HUES6 (cell line): ENCODE measurements around the gene CRIP1.

Experiments used
- H3K27ac ChIP-seq: 2 replicates; pipeline ENCODE4 v1.7.0; 2013; ENCODE audit warnings: low read depth, mild to moderate bottlenecking, low read length, inconsistent platforms
- H3K27me3 ChIP-seq: 2 replicates; pipeline ENCODE4 v1.6.1; 2013; ENCODE audit warnings: low read length; ENCODE audit not compliant: control insufficient read depth, insufficient read depth
- H3K36me3 ChIP-seq: 2 replicates; pipeline ENCODE4 v1.6.1; 2013; ENCODE audit warnings: low read length; ENCODE audit not compliant: control insufficient read depth, insufficient read depth
- H3K4me1 ChIP-seq: 2 replicates; pipeline ENCODE4 v1.6.1; 2013; ENCODE audit warnings: low read length; ENCODE audit not compliant: control insufficient read depth, insufficient read depth
- H3K4me3 ChIP-seq: 2 replicates; pipeline ENCODE4 v1.5.1; 2013; ENCODE audit warnings: low read depth, low read length
- H3K9ac ChIP-seq: one replicate; pipeline ENCODE4 v1.6.1; 2013; ENCODE audit warnings: mild to moderate bottlenecking, low read length
- H3K9me3 ChIP-seq: 2 replicates; pipeline ENCODE4 v1.6.1; 2013; ENCODE audit warnings: low read depth, low read length; ENCODE audit not compliant: control insufficient read depth, insufficient read depth

Gene CRIP1

DNA sequence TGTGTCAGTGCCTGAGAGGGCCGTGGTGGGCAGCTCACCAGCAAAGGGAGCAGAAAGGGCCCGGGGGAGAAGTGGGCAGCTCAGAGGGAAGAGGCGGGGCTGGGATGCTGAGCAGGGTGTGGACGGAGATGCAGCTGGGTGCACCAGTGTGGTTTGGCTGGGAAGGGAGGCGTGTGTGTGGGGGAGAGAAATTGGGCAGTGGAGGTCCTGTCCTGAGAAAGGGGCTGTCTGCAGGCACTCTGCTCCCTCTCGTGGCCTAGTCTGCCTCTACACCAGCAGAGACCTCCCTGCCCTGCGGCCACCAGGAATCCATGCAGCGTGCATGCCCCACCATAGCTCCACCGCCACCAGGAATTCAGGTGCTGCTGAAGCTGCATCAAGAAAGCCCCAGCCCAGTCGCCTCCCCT is 46.1 kb downstream of the CRIP1 start:
- Histone ChIP-seq H3K9ac (no peak overlapping the region), H3K27me3 (peaks cover 15% of the 10 kb centered on the region), H3K27ac (no peak overlapping the region), H3K36me3 (no peaks in the 10 kb centered on the region), H3K4me3 (no peak overlapping the region), H3K4me1 (no peaks in the 10 kb centered on the region), H3K9me3 (peaks cover 24% of the 10 kb centered on the region; the same call in 1 of the 2 replicates)

DNA sequence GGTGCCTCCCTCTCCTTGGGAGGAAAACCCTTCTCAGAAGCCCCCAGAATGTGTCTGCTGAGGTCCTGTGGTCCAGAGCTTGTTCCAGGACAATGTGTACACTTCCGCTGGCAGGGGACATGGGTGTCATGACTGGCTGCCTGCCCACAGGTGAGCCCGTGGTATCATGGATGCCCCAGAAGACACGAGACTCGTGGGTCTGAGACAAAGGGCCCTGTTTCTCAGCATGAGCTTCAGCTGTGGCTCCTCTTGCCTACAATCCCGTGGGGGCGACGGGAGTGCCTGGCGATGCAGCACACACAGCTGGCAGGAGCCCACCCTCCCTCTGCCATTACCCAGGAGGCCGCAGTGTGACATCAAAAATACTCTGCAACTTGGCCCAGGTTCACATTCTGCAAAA is 46.7 kb downstream of the CRIP1 start:
- no peak overlapping the region for H3K4me3 ChIP-seq
- H3K4me1 ChIP-seq = no peaks in the 10 kb centered on the region
- H3K36me3 ChIP-seq = no peaks in the 10 kb centered on the region
- peaks cover 27% of the 10 kb centered on the region; the same call in 1 of the 2 replicates for H3K9me3 ChIP-seq
- H3K9ac ChIP-seq = no peak overlapping the region
- H3K27ac ChIP-seq = no peak overlapping the region
- peaks cover 14% of the 10 kb centered on the region for H3K27me3 ChIP-seq

DNA sequence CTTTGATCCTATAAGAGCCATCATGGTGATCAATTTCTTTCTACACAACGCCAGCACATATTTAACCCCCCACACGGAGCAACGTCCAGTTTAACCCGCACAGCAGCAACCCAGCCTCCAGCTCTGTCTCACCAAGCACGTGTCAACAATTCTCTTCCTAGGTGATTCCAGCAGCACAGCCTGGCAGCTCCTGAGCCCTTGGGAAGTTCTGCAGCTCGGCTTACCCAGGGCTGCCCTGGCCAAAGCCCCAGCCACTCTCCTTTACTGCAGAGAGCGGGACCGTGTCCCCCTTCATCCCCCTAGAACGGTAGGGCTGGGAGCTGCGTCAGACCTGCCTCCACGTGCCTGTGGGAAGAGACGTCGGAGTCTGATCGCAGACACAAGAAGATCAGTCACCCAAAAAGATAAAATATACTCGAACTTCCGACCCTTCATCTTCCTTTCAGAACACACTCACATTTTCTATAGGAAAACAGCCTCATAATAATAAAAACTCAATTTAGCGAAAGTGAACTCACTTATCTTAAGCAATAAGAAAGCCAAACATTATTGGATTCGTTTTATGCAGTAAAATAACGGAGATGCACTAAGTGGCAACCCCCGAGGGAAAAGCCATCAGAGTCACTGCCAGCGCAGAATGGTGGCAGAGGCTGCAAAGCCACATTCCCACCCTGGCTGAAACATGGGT is 47.3 kb downstream of the CRIP1 start:
- H3K9ac ChIP-seq = no peak overlapping the region
- no peak overlapping the region for H3K4me3 ChIP-seq
- H3K27me3 ChIP-seq = peaks cover 11% of the 10 kb centered on the region
- no peaks in the 10 kb centered on the region for H3K4me1 ChIP-seq
- no peak overlapping the region for H3K27ac ChIP-seq
- no peaks in the 10 kb centered on the region for H3K36me3 ChIP-seq
- peaks cover 29% of the 10 kb centered on the region; the same call in 1 of the 2 replicates for H3K9me3 ChIP-seq

DNA sequence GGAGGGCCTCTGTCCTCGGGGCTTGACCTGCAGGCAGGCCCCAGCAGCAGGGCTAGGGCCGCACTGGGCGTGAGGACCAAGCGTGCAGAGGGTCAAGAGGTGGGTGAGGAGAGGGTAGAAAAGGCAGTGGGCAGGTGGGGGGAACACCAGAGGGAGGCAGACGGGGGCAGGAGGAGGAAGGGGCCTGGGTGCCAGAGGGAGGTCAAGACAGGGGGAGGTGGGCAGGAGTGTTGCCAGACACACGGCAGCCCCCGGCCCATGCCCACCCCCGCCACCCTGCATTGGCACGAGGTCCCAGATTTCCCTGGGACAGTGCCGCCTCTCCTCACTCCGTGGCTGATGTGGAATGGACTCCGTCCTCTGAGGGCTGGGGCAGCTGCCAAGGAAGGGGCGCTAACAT is 47.9 kb downstream of the CRIP1 start:
- no peak overlapping the region for H3K9ac ChIP-seq
- H3K4me1 ChIP-seq = no peaks in the 10 kb centered on the region
- no peak overlapping the region for H3K4me3 ChIP-seq
- no peak overlapping the region for H3K27ac ChIP-seq
- H3K9me3 ChIP-seq = peaks cover 27% of the 10 kb centered on the region; the same call in 1 of the 2 replicates
- peaks cover 6% of the 10 kb centered on the region; the same call in 1 of the 2 replicates for H3K27me3 ChIP-seq
- H3K36me3 ChIP-seq = no peaks in the 10 kb centered on the region

DNA sequence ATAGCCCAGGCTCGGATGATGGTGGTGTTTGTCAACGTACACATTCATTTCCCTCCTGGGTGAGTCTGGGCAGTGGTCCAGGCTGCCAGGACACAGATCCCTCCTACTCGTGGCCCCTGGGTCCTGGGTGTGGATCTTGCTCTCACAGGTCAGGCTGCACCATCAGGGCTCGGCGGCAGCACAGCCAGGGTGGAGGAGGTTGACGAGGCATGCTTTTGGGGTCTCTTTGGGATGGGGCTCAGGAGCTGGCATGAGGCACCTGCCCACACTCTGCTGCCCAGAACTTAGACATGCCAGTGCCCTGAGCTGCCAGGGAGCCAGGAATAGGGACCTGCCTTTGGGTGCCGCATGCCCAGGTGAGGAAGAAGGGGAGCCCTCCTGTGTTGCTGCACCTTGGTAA is 49.4 kb downstream of the CRIP1 start:
- Histone ChIP-seq H3K27me3 (peaks cover 6% of the 10 kb centered on the region; the same call in 1 of the 2 replicates), H3K36me3 (no peaks in the 10 kb centered on the region), H3K9ac (no peak overlapping the region), H3K4me3 (no peak overlapping the region), H3K27ac (no peak overlapping the region), H3K4me1 (no peaks in the 10 kb centered on the region), H3K9me3 (peaks cover 28% of the 10 kb centered on the region; the same call in 1 of the 2 replicates)

DNA sequence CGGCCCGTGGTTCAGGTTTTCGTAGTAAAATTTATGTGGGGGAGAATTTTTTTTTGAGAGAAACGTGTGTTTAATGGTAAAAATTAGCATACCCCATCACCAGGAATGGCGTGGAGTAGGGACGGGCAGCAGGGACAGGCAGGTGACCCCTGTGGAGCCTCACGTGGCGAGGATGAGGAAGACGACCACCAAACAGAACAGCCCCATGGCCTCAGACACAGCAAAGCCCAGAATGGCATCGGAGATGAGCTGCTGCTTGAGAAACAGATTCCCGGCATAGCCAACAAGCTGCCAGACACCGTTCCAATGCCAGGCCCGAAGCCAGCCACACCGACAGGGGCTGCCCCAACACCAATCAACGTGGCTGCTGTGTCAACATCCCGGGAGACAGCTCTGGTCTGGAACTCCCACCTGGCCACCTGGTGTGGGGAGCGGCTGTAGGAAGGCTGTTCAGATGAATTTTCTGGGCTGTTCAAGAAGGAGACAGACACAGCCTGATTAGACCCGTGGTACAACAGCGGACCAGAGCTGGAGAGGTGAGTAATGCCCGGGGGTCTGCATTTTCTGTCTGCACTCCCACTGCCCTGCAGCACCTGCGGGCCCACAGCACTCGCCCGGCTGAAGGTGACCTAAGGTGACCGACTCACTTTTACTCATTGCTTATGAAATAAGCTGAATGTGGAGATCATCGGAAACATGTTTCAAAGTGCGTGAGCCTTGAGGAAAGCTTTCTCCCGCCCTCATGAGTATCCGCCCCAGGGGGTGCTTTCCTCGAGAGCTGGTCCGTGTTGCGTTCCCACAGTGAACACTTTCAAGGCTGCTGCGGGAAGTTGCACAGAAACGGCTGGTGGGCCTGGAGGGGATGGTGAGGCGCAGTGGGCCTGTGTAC is 50.2 kb downstream of the CRIP1 start:
- H3K9ac ChIP-seq = no peak overlapping the region

DNA sequence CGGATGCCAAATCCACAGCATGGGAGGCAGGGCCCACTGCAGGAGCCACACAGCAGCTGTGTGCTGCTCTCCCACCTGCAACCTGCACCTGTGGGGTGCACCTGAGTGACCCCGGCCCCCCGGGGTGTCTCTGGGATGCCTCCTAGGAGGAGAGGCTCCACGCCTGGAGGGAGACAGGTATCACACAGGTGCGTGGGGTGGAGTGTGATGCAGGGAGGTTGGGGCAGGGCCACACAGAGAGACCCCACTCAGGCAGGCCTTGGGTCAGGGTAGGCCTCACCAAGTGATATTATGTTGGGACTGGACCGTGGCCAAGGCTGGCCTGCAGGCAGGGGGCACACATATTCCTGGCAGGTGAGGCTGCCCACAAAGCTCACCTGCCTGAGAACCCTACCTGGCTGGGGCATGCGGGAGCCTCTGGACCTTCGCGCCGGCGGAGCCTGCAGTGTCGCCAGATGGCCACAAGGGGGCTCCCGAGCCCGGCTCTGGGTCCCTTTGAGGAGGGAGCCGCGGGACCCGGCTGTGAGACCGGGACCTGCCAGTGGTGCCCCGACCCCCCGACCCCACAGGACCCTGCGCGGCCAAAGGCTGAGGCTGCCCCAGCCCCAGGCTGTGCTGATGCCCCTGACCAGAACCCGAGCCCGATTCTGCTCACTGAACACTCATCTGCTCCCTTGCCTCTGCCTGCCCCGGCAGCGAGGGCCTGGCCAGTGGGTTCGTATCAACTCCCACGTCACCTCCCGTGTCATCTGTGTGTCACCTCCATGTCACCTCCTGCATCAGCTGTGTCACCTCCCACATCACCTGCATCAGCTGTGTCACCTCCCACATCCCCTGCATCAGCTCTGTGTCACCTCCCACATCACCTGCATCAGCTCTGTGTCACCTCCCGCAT is 51.1 kb downstream of the CRIP1 start:
- no peak overlapping the region for H3K4me3 ChIP-seq
- H3K27me3 ChIP-seq = peaks cover 6% of the 10 kb centered on the region; the same call in 1 of the 2 replicates

More for the DNA sequence above, 50.2 kb downstream of the CRIP1 start:
- no peak overlapping the region for H3K4me3 ChIP-seq
- H3K36me3 ChIP-seq = no peaks in the 10 kb centered on the region
- peaks cover 6% of the 10 kb centered on the region; the same call in 1 of the 2 replicates for H3K27me3 ChIP-seq
- H3K27ac ChIP-seq = no peak overlapping the region
- peaks cover 33% of the 10 kb centered on the region; the same call in 1 of the 2 replicates for H3K9me3 ChIP-seq
- no peaks in the 10 kb centered on the region for H3K4me1 ChIP-seq

More for the DNA sequence above, 51.1 kb downstream of the CRIP1 start:
- no peaks in the 10 kb centered on the region for H3K4me1 ChIP-seq
- no peak overlapping the region for H3K27ac ChIP-seq
- no peaks in the 10 kb centered on the region for H3K36me3 ChIP-seq
- peaks cover 33% of the 10 kb centered on the region; the same call in 1 of the 2 replicates for H3K9me3 ChIP-seq
- H3K9ac ChIP-seq = no peak overlapping the region
